GM12864 (cell line): ENCODE results near the gene NEB.
"Not testable (repeated sequence)": the region's sequence is repeated elsewhere in the genome, so short reads cannot be mapped to it uniquely, and the experiment has no call there.

ENCODE experiments used
- DNase-seq: peaks from one replicate; pipeline ENCODE4 v3.0.0-alpha.2; 2011; ENCODE audit warnings: low read depth
- H3K4me3 ChIP-seq: 2 replicates; pipeline ENCODE4 v1.5.1; 2011; ENCODE audit warnings: mild to moderate bottlenecking, low read depth, low read length, control low read depth
- TF ChIP-seq, protein P1 (sequence below): IDR thresholded peaks from 2 replicates; pipeline ENCODE4 v1.5.1; 2011; ENCODE audit warnings: low read depth, mild to moderate bottlenecking, moderate library complexity, low read length, control low read depth, inconsistent platforms; ENCODE audit errors: missing control alignments

NEB gene

DNA sequence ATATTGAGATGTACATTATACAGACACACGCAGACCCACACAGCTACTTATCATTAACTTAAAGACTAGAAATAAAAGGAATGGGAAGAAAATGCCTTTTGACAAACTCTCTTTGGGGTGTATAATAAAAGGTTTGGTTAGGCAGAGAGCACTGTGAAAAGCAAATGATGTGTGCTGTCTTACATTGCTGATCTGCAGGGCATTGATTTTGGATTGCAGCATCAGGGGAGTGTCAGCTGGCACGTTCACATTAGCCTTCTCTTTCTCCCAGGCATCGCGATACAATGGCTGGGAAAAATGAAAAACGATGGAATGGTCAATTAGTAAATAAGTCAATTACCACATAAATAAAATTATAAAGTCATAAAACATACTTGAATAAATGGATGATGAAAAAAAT lies 153.0 kb downstream of the NEB start:
- not testable (repeated sequence) for DNase-seq, H3K4me3 ChIP-seq

DNA sequence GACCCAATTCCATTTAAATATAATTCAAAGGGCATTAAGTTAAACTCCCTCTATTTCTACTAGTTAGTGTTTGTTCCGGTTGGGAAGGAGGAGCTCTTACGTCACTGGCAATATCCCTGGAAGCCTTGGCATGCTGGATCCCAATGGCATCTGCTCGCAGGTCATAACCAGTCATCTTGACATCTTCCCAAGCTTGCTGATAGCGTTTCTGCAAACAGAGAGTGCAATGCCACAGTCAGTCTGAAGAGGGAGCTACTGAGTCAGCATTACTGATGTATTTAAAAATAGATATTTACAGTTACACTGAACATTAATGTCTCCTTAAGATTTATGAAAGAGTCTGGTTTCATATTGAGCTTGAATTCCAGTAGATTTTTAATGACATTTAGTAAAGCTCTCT lies 153.6 kb downstream of the NEB start:
- not testable (repeated sequence) for DNase-seq

DNA sequence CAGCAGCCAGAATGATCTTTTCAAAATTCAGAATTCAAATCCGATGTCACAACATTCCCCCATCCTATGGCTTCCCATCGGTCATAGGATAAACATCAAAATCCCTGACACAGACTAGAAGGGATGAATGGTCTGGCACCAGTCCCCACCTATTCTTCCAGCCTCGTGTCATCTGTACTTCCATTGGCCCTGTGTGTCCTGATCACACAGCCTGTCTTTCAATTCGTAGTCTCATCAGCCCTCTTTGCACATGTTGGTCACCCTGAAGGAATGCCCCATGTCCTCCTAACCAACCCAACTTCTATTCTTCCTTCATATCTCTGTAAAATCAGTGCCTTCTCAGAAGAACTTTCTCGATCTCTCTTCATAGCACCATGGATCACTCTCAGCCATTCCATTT lies 157.2 kb downstream of the NEB start:
- no peak for DNase-seq
- TF ChIP-seq, protein P1, sequence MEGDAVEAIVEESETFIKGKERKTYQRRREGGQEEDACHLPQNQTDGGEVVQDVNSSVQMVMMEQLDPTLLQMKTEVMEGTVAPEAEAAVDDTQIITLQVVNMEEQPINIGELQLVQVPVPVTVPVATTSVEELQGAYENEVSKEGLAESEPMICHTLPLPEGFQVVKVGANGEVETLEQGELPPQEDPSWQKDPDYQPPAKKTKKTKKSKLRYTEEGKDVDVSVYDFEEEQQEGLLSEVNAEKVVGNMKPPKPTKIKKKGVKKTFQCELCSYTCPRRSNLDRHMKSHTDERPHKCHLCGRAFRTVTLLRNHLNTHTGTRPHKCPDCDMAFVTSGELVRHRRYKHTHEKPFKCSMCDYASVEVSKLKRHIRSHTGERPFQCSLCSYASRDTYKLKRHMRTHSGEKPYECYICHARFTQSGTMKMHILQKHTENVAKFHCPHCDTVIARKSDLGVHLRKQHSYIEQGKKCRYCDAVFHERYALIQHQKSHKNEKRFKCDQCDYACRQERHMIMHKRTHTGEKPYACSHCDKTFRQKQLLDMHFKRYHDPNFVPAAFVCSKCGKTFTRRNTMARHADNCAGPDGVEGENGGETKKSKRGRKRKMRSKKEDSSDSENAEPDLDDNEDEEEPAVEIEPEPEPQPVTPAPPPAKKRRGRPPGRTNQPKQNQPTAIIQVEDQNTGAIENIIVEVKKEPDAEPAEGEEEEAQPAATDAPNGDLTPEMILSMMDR = no peak
- no peak overlapping the region for H3K4me3 ChIP-seq

More for the DNA sequence above, 153.6 kb downstream of the NEB start:
- not testable (repeated sequence) for H3K4me3 ChIP-seq

DNA sequence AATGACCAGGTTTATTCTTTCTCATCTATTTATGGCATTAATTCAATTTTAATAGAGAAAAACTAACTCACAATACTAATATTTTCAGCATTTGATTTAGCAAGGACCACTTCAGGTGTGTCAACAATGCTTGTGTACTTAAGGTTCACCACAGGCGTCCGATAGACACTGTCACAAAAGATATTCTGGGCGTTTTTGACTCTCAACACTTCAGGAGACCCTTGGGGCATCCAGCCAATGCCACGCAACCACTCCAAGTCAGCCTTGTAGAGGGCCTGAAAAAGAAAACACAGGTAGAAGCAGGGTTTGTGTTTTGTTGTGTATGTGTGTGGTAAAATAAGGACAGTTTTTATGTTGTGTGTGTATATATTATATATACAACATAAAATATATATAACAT lies 158.2 kb downstream of the NEB start:
- TF ChIP-seq, protein P1 = no peak
- DNase-seq = no peak
- H3K4me3 ChIP-seq = no peak overlapping the region

DNA sequence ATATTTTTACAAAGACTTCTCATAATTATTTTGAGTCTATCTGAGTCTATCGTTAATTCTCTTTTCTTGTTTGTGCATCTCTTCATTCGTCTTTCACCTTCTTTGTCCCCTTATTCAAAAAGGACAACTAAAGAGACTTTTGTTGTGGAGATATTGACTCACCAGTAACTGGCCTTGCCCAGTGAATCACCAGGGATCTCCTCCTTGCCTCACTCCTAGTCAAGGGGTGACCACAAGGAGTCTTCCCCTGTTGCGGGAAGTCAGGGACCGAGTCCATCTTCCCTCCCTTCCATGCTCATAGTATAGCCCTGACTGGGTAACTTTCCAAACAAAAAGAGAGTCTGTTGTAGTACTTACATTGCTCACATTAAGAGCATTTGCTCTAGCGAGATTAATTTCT lies 158.9 kb downstream of the NEB start:
- no peak overlapping the region for H3K4me3 ChIP-seq
- TF ChIP-seq, protein P1 = no peak
- no peak for DNase-seq

DNA sequence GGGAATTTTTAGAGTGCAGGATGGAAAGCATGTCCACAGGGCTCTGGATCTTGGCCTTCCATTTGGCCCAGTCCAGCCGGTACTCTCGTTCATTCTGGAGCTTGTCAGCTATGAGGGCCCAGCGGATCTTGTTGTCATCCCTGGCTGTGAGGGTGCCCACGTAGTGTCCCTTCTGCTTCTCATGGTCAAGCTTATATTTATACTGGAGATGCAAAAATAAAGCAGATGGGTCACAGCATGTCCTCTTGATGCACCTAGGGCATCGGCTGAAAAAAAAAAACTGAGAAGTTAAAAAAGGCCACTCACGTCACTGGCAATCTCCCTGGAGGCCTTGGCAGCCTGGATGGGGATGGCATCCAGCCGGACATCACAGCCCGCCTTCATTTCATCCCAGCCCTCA lies 164.1 kb downstream of the NEB start:
- DNase-seq = no peak
- H3K4me3 ChIP-seq = no peak overlapping the region
- TF ChIP-seq, protein P1 = no peak

DNA sequence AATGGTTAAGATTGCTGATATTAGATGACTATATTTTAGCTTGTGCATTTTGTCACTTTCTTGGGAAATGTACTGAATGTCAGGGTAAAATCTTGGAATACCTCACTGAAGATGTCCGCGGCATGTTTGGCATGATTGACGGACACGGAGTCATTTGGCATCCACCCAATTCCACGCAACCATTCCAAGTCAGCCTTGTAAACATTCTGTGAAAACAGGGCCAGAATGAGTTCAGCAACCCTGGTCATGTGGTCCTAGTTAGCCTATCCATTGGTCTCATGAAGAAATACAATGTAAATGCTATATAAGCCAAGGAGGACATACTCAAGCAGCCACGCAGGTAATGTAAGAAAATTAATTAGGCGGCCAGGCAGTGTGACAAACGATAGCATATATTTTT lies 165.1 kb downstream of the NEB start:
- no peak overlapping the region for H3K4me3 ChIP-seq
- no peak for DNase-seq
- TF ChIP-seq, protein P1 = no peak

DNA sequence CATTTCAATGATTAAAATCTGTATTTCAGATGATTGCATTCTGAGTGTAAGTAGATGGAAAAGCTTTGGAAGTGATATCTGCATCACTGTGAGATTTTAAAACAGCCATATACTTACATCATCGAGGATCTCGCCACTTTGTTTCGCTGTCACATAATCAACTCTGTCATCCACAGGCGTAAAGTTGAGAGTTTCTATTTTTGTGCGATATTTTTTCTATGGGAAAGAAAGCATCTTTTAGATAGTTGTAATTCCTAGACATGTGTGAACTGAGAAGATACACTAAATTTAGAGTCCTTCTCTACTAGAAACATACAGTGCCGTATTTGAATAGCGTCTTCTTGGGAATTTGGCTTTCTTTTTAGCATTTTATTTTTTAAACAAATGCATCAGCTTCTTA lies 165.8 kb downstream of the NEB start:
- DNase-seq = no peak
- H3K4me3 ChIP-seq = no peak overlapping the region
- TF ChIP-seq, protein P1 = no peak
